Stimulated activated CD4-positive, alpha-beta T cell treated with anti-CD3 and anti-CD28 coated beads, Interleukin-2, amount 100 ng/mL, for 24 hours (primary cell): ENCODE measurements around the gene COMMD3.
"Not testable (repeated sequence)": the region's sequence is repeated elsewhere in the genome, so short reads cannot be mapped to it uniquely, and the experiment has no call there.

Experiments
- DNase-seq, 2 donors: peaks; one replicate each; pipeline ENCODE4 v3.0.0-alpha.2; 2020

Gene COMMD3

GRCh38 chr10:22340329-22341189 is 24.4 kb downstream of the COMMD3 start:
- DNase-seq: peak; percentile 58 to 66

GRCh38 chr10:22341190-22341925 is 25.2 kb downstream of the COMMD3 start:
- DNase-seq: no peak

DNA sequence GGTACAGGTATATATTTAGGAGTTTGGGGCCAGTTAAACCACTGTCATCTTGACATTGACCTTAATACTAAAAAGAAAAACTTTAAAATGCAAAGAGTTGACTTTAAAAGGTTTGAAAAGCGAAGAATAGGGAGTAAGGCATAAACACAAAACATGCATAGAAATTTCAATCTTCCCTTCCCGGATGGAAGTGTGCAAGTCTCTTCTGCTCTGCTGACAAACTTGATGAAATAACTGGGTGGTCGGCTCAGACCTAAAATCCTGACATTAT is 25.7 kb downstream of the COMMD3 start:
- DNase-seq: no peak

DNA sequence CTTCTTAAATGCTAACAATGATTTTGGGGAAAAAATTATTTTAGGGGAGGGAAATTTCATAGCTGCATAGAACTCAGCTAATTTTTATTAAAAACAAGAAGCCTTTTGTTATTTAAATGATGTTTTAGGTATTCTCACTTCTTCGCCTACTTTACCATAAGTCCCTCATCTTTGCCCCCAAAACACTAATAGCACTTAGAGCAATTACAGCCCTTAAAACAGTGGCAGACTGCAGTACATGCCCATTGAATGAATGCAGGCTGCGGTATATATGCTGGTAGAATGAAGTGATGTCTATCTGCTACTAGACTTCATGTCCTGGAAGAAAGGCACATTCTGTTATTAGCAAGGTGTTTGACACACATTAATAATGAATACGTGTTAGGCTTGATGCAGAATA is 26.2 kb downstream of the COMMD3 start:
- no peak for DNase-seq

DNA sequence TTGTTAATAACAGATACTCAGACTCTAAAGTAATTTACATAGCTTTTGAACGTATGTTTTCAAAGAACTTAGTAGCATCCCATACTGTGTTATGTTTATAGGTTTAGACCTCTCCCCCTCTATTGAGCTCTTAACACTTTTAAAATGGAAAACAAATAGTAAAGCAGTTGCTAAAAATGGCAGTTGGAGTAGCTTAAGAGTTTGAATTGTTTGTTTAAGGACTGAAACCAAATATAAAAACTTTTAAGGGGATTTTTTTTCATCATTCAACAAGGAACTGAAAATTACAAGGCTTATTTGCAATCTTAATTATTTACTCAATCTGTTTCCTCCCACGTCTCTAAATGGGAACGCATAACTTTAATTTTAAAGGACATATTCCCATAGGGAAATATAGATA is 27.5 kb downstream of the COMMD3 start:
- no peak for DNase-seq

GRCh38 chr10:22344249-22344648 is 28.1 kb downstream of the COMMD3 start:
- no peak for DNase-seq

GRCh38 chr10:22344781-22345300 is 28.7 kb downstream of the COMMD3 start:
- no peak for DNase-seq

GRCh38 chr10:22345301-22346095 is 29.3 kb downstream of the COMMD3 start, which contains the start of gene SPAG6:
SPAG6 (plus strand) TSS chr10:22345496; CDS start chr10:22345612, 116 bp downstream.
- DNase-seq: peak in 1 of 2 donors; percentile 71

DNA sequence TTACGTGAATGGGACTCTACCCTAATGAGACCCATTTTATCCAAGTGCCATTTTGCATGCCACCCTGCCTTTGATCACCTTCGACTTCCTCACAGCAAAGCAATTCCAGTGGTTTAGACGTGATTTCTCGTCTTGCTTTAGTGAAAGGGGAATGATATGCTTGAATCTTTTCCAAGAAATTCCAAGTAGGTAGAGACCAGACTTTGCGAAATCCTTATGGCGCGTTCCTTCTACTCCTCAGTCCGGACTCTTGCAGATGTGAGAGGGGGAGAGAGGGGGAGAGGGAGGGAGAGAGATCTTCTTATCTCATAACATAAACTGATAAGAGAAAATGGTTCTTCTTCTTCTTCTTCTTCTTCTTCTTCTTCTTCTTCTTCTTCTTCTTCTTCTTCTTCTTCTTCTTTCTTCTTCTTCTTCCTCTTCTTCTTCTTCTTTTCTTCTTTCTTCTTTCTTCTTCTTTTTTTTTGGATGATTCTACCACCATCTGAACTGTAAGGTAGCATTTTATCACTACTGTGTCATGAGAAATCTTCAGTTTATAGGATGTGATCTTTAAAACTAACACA is 30.0 kb downstream of the COMMD3 start:
- DNase-seq: no peak

DNA sequence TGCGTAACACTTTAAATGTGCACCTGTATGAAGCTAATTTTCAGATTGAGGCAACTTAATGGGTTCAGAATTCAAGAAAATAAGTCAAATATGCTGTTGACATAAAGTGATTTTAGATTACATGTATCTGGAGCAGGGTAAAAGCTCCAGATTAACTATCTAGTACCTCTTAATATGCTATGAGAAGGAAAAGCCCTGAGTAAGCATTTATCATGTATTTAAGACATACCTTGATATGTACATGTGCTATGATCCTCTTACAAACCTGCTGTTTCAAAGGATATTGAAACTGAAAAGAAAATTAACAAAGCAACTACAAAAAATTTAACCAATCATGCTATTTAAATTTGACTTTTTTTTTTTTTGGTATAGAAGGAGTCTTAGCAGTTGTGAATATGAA is 33.6 kb downstream of the COMMD3 start:
- no peak for DNase-seq

DNA sequence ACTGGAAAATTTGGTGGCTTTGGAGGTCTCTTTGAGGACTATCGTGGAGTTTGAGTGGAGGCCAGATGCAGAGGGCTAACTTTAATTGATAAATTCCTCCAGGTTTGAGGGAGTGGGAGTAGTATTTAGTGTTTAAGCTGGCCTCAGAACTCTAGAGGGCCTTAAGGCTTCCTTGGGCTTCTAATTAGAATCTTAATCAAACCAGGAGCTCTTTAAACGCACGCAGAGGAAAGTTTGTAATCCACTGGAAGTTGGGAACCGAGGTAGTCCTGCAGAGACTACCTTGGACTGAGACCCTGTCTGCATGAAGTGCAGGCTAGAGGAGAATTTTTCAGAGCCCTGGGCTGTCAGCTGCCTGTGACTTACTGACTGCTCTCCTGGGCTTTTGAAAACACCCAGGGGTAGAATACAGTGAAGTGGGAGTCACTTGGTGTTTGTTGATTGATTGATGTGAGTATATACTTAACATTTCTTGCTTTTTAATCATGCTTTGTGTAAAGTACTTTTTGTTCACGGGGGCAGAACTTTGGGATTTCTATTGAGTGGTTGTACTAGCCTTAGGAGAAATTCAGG is 35.0 kb downstream of the COMMD3 start:
- DNase-seq: no peak

DNA sequence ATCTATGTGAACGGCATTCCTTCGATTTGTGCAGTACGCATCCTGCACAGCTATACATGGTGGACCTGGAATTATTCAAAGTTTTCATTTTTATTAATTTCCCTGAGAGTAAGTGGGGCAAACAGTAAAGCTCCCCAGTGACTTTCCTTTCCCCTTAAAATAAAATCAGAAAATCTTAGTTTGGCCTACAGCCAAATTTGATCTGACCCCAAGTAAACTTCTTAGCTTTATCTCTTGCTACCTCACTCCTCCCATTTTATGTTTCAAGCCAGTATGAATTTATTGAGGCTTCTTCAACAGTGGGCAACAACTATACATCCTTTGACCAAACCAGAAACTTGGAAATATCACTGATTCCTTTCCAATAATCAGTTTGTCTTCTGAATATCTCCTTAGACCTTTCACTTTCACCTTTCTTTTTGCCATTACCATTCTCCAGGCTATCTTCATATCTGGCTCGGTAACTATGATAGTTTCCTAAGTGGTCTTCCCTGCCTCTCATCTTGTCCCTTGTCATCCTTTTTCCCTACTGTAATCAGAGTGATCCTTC is 40.2 kb downstream of the COMMD3 start:
- DNase-seq: no peak

GRCh38 chr10:22357770-22358169 is 41.6 kb downstream of the COMMD3 start:
- DNase-seq: not testable (repeated sequence)

DNA sequence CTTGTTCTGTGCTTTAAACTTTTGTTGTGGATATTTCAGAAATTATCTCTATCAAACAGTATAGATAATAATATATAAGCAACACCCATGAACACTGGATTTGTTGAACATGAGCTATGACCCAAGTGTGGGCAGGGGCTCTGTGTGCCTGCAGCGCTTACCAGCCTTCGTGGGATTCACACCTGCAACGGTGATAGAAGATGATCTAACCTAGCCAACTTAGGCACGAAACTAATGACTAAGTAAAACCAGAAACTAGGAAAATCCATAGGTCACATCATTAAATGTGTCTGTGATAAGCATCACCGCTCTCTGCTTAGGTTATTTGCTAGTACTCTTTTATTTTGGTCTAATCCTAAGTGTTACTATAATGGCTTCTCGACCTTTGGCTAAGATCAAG is 47.1 kb downstream of the COMMD3 start:
- DNase-seq: peak in 1 of 2 donors; percentile 19

DNA sequence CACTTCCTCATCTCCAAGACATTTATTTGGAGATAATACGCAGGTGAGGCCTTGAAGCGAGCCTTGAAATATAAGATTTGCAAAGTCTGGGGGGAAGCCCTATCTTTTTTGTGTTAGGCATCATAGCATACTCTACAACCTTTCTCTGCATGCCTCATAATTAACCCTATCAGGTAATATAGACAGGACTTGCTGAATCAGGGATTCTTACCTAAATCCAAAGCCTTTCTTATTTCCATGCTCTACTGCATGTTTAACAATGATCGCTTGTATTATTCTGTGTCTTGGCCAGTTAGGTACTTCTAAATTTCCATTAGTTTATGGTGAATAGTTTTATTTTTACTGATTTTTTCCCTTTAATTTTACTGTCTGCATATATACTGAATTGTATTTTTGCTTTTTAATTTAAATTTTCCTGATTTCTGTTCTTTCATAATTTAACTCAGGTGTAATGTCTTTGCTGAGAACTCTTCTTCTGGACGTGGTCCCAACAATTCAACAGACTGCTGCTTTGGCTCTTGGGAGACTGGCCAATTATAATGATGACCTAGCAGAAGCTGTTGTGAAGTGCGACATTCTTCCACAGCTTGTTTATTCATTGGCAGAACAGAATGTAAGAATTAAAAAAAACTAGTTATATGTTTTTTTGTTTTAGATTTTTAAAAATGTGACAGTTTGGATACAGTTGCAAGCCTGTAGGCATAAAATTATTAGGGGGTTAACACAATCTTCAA is 48.4 kb downstream of the COMMD3 start:
- no peak for DNase-seq

DNA sequence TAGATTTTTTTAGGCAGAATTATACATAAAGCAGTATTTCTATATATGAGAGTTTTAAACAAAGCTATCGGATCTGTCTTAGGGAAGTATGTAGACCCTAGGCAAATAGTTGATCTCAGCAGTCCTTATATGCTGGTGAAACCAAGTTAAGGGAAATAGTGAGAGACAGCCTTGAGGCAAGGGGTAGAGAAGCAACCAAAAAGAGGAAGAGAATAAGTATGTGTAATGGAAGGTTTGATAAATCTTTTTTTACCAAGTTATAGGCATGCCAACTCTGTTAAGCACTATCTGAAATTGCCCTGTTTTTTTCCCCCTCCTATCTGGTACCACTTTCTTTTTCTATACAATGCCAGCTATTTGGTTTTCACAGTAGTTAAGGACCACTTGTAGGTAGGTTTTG is 49.0 kb downstream of the COMMD3 start:
- DNase-seq: no peak

- DNase-seq: no peak
Measured at GRCh38 chr10:22365644-22366434, 49.7 kb downstream of the COMMD3 start.

GRCh38 chr10:22366435-22366703 is 50.2 kb downstream of the COMMD3 start:
- DNase-seq: no peak

DNA sequence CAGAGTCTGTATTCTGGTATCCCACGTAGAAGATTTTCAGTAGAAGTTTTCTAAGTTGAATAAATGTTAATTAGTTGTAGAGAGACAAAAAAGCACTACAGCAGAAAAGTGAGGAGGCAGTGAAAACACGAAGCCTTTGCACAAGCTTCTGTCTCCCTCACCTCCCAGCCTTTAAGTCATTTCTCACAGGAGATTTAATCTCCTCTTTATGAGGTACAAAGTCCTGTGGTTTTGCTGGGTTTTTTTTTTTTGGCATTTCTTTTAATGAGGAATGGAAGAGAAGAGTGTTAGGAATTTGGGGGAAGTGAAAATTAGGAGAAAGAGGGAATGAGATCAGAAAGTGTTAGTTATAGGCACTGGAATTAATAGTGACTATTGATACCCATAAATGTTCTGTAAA is 50.6 kb downstream of the COMMD3 start:
- DNase-seq: no peak

DNA sequence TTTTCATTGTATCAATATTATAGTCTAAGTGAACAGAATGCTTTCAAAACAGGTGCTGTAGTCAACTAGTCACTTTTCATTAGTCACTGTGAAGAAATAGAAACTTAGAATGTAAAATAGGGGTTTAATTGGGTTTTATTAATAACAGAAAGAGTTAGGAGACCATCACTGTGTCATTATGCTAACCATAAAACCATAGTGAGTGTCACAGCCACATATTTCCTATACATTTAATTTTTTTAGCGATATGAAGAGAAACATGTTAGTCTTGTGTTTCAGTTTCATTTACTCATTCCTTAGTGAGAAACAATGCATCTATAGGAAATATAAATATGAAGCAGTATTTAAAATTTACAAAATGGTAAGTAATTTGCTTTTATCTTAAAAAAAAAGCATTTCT is 51.3 kb downstream of the COMMD3 start:
- no peak for DNase-seq

GRCh38 chr10:22368402-22368801 is 52.2 kb downstream of the COMMD3 start:
- no peak for DNase-seq
